NCI-H446 (cell line): ENCODE measurements around the gene ZBTB12.
"Not testable (repeated sequence)": the region's sequence is repeated elsewhere in the genome, so short reads cannot be mapped to it uniquely, and the experiment has no call there.

Source experiments
- DNase-seq, 2 experiments: peaks; one replicate each; lab custom pipeline; 2025; lab: John Stamatoyannopoulos, UW

Gene ZBTB12

GRCh38 chr6:31920811-31921210 lies 18.9 kb upstream of the ZBTB12 start:
- no peak for DNase-seq

- DNase-seq = no peak
Measured at GRCh38 chr6:31919624-31920303, 17.9 kb upstream of the ZBTB12 start.

- no peak for DNase-seq
Measured at GRCh38 chr6:31918069-31918720, 16.3 kb upstream of the ZBTB12 start.

GRCh38 chr6:31915756-31916155 lies 13.9 kb upstream of the ZBTB12 start:
- no peak for DNase-seq

GRCh38 chr6:31915351-31915750 lies 13.5 kb upstream of the ZBTB12 start:
- no peak for DNase-seq

GRCh38 chr6:31911826-31912585 lies 10.1 kb upstream of the ZBTB12 start:
- no peak for DNase-seq

GRCh38 chr6:31909298-31909697 lies 7.4 kb upstream of the ZBTB12 start:
- not testable (repeated sequence) for DNase-seq

- DNase-seq = no peak
Measured at GRCh38 chr6:31908791-31909190, 6.9 kb upstream of the ZBTB12 start.

GRCh38 chr6:31908255-31908654 lies 6.4 kb upstream of the ZBTB12 start:
- DNase-seq = not testable (repeated sequence)

GRCh38 chr6:31907158-31907813 lies 5.4 kb upstream of the ZBTB12 start:
- no peak for DNase-seq

GRCh38 chr6:31906727-31907126 lies 4.8 kb upstream of the ZBTB12 start:
- DNase-seq = not testable (repeated sequence)

- no peak for DNase-seq
Measured at GRCh38 chr6:31906122-31906521, 4.2 kb upstream of the ZBTB12 start.

- no peak for DNase-seq
Measured at GRCh38 chr6:31905041-31905440, 3.2 kb upstream of the ZBTB12 start.

- no peak for DNase-seq
Measured at GRCh38 chr6:31903957-31904356, 2.1 kb upstream of the ZBTB12 start.

GRCh38 chr6:31901415-31901952 lies 402 bp downstream of the ZBTB12 start:
- peak in 1 of 2 experiments; percentile 59 for DNase-seq

- no peak for DNase-seq
Measured at GRCh38 chr6:31900917-31901414, 920 bp downstream of the ZBTB12 start.

- DNase-seq = no peak
Measured at GRCh38 chr6:31899882-31900722, 1.8 kb downstream of the ZBTB12 start.

- DNase-seq = no peak
Measured at GRCh38 chr6:31899215-31899614, 2.7 kb downstream of the ZBTB12 start.

GRCh38 chr6:31898383-31899011 lies 3.4 kb downstream of the ZBTB12 start:
- peak in 1 of 2 experiments; percentile 52 for DNase-seq

- DNase-seq = peak; percentile 78 to 84
Measured at GRCh38 chr6:31897612-31898382, 4.1 kb downstream of the ZBTB12 start, which contains the start of gene EHMT2. Gene EHMT2, minus strand, starts transcription at chr6:31897698. Its CDS starts 21 bp downstream, at chr6:31897677.
